NCI-H1436 treated with DMSO at 0.1 percent for 48 hours (cell line): ENCODE data around the gene PDE4B.
A peak's percentile ranks its signal among the peaks of the same experiment; 100 is the strongest.

ENCODE experiments used
- DNase-seq: peaks from one replicate; lab custom pipeline; 2025; lab: John Stamatoyannopoulos, UW

PDE4B gene

GRCh38 chr1:66182551-66183178 is 390.0 kb downstream of the PDE4B start:
- DNase-seq = peak; percentile 15

- DNase-seq = no peak
Observed at GRCh38 chr1:66183400-66183799, 390.7 kb downstream of the PDE4B start.

GRCh38 chr1:66197120-66197519 is 404.4 kb downstream of the PDE4B start:
- no peak for DNase-seq

GRCh38 chr1:66197785-66198184 is 405.1 kb downstream of the PDE4B start:
- no peak for DNase-seq

- no peak for DNase-seq
Observed at GRCh38 chr1:66206563-66207144, 414.0 kb downstream of the PDE4B start.

- DNase-seq = no peak
Observed at GRCh38 chr1:66207484-66207883, 414.8 kb downstream of the PDE4B start.

GRCh38 chr1:66208632-66209031 is 415.9 kb downstream of the PDE4B start:
- DNase-seq = no peak

GRCh38 chr1:66210635-66211244 is 418.0 kb downstream of the PDE4B start:
- no peak for DNase-seq

- DNase-seq = no peak
Observed at GRCh38 chr1:66211521-66211920, 418.8 kb downstream of the PDE4B start.

GRCh38 chr1:66213491-66213890 is 420.8 kb downstream of the PDE4B start:
- DNase-seq = no peak

- no peak for DNase-seq
Observed at GRCh38 chr1:66214901-66215300, 422.2 kb downstream of the PDE4B start.

GRCh38 chr1:66217021-66217420 is 424.3 kb downstream of the PDE4B start:
- DNase-seq = no peak

GRCh38 chr1:66217561-66217960 is 424.9 kb downstream of the PDE4B start:
- DNase-seq = no peak

GRCh38 chr1:66220477-66220876 is 427.8 kb downstream of the PDE4B start:
- no peak for DNase-seq

- no peak for DNase-seq
Observed at GRCh38 chr1:66223681-66224080, 431.0 kb downstream of the PDE4B start.

GRCh38 chr1:66226985-66227384 is 434.3 kb downstream of the PDE4B start:
- no peak for DNase-seq

GRCh38 chr1:66227966-66228365 is 435.3 kb downstream of the PDE4B start:
- no peak for DNase-seq

- DNase-seq = peak; percentile 73
Observed at GRCh38 chr1:66231217-66231616, 438.5 kb downstream of the PDE4B start.

- no peak for DNase-seq
Observed at GRCh38 chr1:66231681-66232463, 439.2 kb downstream of the PDE4B start.

- no peak for DNase-seq
Observed at GRCh38 chr1:66237042-66237441, 444.3 kb downstream of the PDE4B start.

- no peak for DNase-seq
Observed at GRCh38 chr1:66237722-66238479, 445.2 kb downstream of the PDE4B start.

GRCh38 chr1:66239834-66240233 is 447.1 kb downstream of the PDE4B start:
- no peak for DNase-seq
